Esophagus muscularis mucosa (tissue), 4 donors: ENCODE data around the gene ERCC2. TPM values are rescaled to one million over a fixed set of nuclear protein-coding genes. Genes with fewer than 3 reads are reported as not detected.

Source experiments
- DNase-seq: peaks from one replicate; pipeline ENCODE4 v3.0.0-alpha.2; 2017; ENCODE audit errors: extremely low spot score
- H3K27ac ChIP-seq, 4 donors: fragments of 200-600 bp; sonication (generic); replicated peaks in 1 of 4; 1 replicate in 3 of 4; 2 replicates in 1 of 4; pipeline ENCODE4 v1.5.1; 2016 to 2019; ENCODE audit warnings: mild to moderate bottlenecking in 1 of 4
- H3K27me3 ChIP-seq, 4 donors: fragments of 200-600 bp; sonication (generic); one replicate each; pipeline versions ENCODE4 v1.5.1 to v1.6.0; 2016 to 2019
- H3K36me3 ChIP-seq, 4 donors: fragments of 200-600 bp; sonication (generic); one replicate each; pipeline ENCODE4 v1.5.1; 2016 to 2019
- H3K4me1 ChIP-seq, 4 donors: fragments of 200-600 bp; sonication (generic); one replicate each; pipeline ENCODE4 v1.5.1; 2016 to 2019
- H3K4me3 ChIP-seq, 4 donors: fragments of 200-600 bp; sonication (generic); 1 replicate in 2 of 4; 2 replicates in 2 of 4; pipeline ENCODE4 v1.5.1; 2016 to 2019; ENCODE audit warnings: mild to moderate bottlenecking in 4 of 4, moderate library complexity in 1 of 4
- H3K9me3 ChIP-seq, 4 donors: fragments of 200-600 bp; sonication (generic); 1 replicate in 3 of 4; 2 replicates in 1 of 4; pipeline ENCODE4 v1.5.1; 2016 to 2019
- EP300 ChIP-seq: sonication (generic); formaldehyde crosslinking; IDR thresholded peaks from one replicate; pipeline ENCODE4 v1.6.1; 2017; ENCODE audit warnings: antibody characterized with exemption
- POLR2A ChIP-seq: fragments of 450-650 bp; IDR thresholded peaks from one replicate; pipeline ENCODE4 v1.6.1; 2017; ENCODE audit warnings: antibody characterized with exemption, moderate library complexity, mild to moderate bottlenecking, low read depth
- POLR2AphosphoS5 ChIP-seq, 2 donors: sonication (generic); formaldehyde crosslinking; IDR thresholded peaks; one replicate each; pipeline ENCODE4 v1.6.1; 2017; ENCODE audit warnings: antibody characterized with exemption in 2 of 2
- WGBS: methylation state at CpG from one replicate; pipeline ENCODE4 v1.1.5; 2018; 5-methylcytosine and 5-hydroxymethylcytosine counted together
- intact Hi-C: fragments of 100-400 bp; cut with DNase I; formaldehyde crosslinking; loops from one replicate; pipeline ENCODE4 v1.15.1; 2023
- total RNA-seq, 4 donors: library from RNA; depleted of rRNA; stranded (reverse); fragments of >200 nt; gene quantifications; one replicate each; pipeline versions ENCODE4 v1.1.0 to v1.2.1, GENCODE V29; 2016
- TF ChIP-seq, protein P1 (sequence below), 3 experiments: fragments of 200-600 bp in 2 of 3; fragments of 450-650 bp in 1 of 3; sonication (generic) in 2 of 3; IDR thresholded peaks; one replicate each; pipeline ENCODE4 v1.5.1; 2017 to 2019; ENCODE audit warnings: antibody characterized with exemption in 3 of 3, mild to moderate bottlenecking in 2 of 3, moderate library complexity in 1 of 3

ERCC2 gene
- 10 to 100 TPM in 2 of 4 donors, 1 to 10 TPM in 2; 6.5 to 16.6 (median 11.4) TPM for total RNA-seq

DNA sequence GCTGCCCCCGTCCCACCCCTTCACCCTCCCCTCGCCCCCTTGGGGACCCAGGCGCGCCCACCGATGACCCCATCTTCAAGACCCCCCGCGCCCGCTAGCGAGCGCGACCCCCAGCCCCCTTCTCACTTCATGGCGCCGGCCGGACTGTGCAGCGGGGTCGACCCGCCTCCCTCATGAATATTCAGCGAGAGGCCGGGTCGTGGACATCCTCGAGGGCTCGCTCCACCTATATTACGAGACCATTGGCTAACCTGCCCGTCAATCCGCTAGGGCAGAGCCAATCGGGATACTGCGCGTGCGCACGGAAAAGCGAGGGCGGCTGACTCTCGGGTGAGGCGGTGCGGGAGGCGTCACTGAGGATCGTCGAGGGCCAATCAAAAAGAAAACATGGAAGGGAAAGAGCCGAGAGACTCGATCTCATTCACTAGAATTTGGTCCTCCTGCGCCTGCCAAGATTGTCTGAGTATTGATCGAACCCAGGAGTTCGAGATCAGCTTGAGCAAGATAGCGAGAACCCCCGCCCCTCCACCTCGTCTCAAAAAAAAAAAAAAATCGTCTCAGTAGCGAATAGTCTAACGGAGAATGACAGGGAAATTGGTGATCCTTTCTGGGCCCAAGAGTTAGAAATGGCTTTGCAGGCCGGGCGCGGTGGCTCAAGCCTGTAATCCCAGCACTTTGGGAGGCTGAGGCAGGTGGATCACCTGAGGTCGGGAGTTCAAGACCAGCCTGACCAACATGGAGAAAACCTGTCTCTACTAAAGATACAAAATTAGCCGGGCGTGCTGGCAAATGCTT, at the start of gene ERCC2:
ERCC2 (minus strand) TSS at position 164 of the 795 bp plus-strand sequence; CDS start at position 131, 33 bp downstream.
- Histone ChIP-seq H3K36me3 (peaks cover 0 to 5% (median 2%) of the 10 kb centered on the region in 4 donors), H3K27me3 (no peaks in the 10 kb centered on the region), H3K4me1 (peaks cover 7 to 19% (median 12%) of the 10 kb centered on the region in 4 donors), H3K27ac (peak within 1 kb of the TSS; percentile 73 to 86 (median 78)), H3K4me3 (peak within 1 kb of the TSS; percentile 81 to 97 (median 94)), H3K9me3 (no peaks in the 10 kb centered on the region)
- peak; percentile 100 for DNase-seq
- TF ChIP-seq POLR2A (no peak), POLR2AphosphoS5 (IDR thresholded peaks at IDR 0.05) (peak; percentile 41 to 92), EP300 (no peak)
- TF ChIP-seq, protein P1, sequence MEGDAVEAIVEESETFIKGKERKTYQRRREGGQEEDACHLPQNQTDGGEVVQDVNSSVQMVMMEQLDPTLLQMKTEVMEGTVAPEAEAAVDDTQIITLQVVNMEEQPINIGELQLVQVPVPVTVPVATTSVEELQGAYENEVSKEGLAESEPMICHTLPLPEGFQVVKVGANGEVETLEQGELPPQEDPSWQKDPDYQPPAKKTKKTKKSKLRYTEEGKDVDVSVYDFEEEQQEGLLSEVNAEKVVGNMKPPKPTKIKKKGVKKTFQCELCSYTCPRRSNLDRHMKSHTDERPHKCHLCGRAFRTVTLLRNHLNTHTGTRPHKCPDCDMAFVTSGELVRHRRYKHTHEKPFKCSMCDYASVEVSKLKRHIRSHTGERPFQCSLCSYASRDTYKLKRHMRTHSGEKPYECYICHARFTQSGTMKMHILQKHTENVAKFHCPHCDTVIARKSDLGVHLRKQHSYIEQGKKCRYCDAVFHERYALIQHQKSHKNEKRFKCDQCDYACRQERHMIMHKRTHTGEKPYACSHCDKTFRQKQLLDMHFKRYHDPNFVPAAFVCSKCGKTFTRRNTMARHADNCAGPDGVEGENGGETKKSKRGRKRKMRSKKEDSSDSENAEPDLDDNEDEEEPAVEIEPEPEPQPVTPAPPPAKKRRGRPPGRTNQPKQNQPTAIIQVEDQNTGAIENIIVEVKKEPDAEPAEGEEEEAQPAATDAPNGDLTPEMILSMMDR (IDR thresholded peaks at IDR 0.05) = no peak
- intact Hi-C loops = no loop called here
- 8% methylated on average over 17 of the region's 55 CpGs for WGBS

DNA sequence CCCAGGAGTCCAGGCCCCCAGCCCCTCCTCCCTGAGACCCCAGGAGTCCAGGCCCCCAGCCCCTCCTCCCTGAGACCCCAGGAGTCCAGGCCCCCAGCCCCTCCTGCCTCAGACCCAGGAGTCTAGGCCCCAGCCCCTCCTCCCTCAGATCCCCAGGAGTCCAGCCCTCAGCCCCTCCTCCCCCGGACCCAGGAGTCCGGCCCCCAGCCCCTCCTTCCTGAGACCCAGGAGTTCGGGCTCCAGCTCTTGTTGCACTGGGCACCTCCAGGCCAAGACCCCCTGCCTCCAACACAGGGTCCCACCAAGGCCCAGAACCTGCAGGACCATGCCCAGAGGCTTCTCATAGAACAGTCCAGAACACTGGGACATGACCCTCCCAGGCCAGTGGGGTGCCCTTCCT, 49.5 kb upstream of the ERCC2 start:
- TF ChIP-seq POLR2AphosphoS5 (IDR thresholded peaks at IDR 0.05) = no peak
- no peak for TF ChIP-seq EP300
- TF ChIP-seq POLR2A = no peak
- TF ChIP-seq, protein P1 (IDR thresholded peaks at IDR 0.05) = no peak
- no peak for DNase-seq
- Histone ChIP-seq H3K27me3 (no peaks in the 10 kb centered on the region), H3K9me3 (no peaks in the 10 kb centered on the region), H3K27ac (no peak overlapping the region), H3K36me3 (peaks cover 10 to 71% (median 60%) of the 10 kb centered on the region in 4 donors), H3K4me3 (no peak overlapping the region), H3K4me1 (peaks cover 32 to 52% (median 40%) of the 10 kb centered on the region in 4 donors)
- intact Hi-C loops = no loop called here
- WGBS = no CpG with 5 or more reads among the region's 3 CpGs

- Histone ChIP-seq H3K27me3 (no peaks in the 10 kb centered on the region), H3K9me3 (no peaks in the 10 kb centered on the region), H3K36me3 (peaks cover 10 to 76% (median 65%) of the 10 kb centered on the region in 4 donors), H3K4me3 (no peak overlapping the region), H3K4me1 (peaks cover 27 to 47% (median 35%) of the 10 kb centered on the region in 4 donors), H3K27ac (peak overlapping the region in 1 of 4 donors; percentile 7)
- TF ChIP-seq EP300 (no peak), POLR2AphosphoS5 (IDR thresholded peaks at IDR 0.05) (no peak), POLR2A (no peak)
- TF ChIP-seq, protein P1 (IDR thresholded peaks at IDR 0.05) = no peak
- WGBS = 42% methylated on average over 4 of the region's 4 CpGs
- DNase-seq = no peak
- intact Hi-C loops = no loop called here
Observed at GRCh38 chr19:45419396-45419795, 49.0 kb upstream of the ERCC2 start.

- WGBS = 73% methylated on average over 9 of the region's 9 CpGs
- peaks cover 11 to 82% (median 71%) of the 10 kb centered on the region in 4 donors for H3K36me3 ChIP-seq
- no peak for DNase-seq
- intact Hi-C loops = no loop called here
- no peak overlapping the region for H3K4me3 ChIP-seq
- H3K27me3 ChIP-seq = no peaks in the 10 kb centered on the region
- no peak for TF ChIP-seq POLR2A
- TF ChIP-seq, protein P1 (IDR thresholded peaks at IDR 0.05) = no peak
- no peak for TF ChIP-seq POLR2AphosphoS5 (IDR thresholded peaks at IDR 0.05)
- H3K27ac ChIP-seq = peak overlapping the region in 1 of 4 donors; percentile 7
- H3K4me1 ChIP-seq = peaks cover 22 to 41% (median 29%) of the 10 kb centered on the region in 4 donors
- H3K9me3 ChIP-seq = no peaks in the 10 kb centered on the region
Observed at GRCh38 chr19:45418802-45419201, 48.4 kb upstream of the ERCC2 start.
